WTC11 (cell line): ENCODE measurements around the gene AMPD1. TPM values are rescaled to one million over a fixed set of nuclear protein-coding genes. Genes with fewer than 3 reads are reported as not detected.

Experiments
- ATAC-seq: fragments of 200-7000 bp; cut with Tn5 transposase; 2 replicates; pipeline ENCODE4 v1.10.0; 2021; ENCODE audit warnings: mild to moderate bottlenecking, moderate library complexity
- CTCF ChIA-PET: fragments of 300-600 bp; sonication (Branson Sonifier 250); formaldehyde crosslinking; loops from one replicate; lab custom pipeline; 2021; ENCODE audit warnings: antibody characterized with exemption; lab: Charles Lee
- POLR2A ChIA-PET: fragments of 350-600 bp; sonication (Branson Sonifier 250); formaldehyde crosslinking; loops from one replicate; lab custom pipeline; 2021; ENCODE audit warnings: antibody characterized with exemption; lab: Charles Lee
- DNase-seq: peaks from one replicate; pipeline ENCODE4 v3.0.0; 2021; ENCODE audit warnings: low spot score
- H3K27ac Mint-ChIP-seq: 2 replicates; pipeline ENCODE4 v1.8.0; 2021; ENCODE audit warnings: mixed read lengths
- H3K27me3 Mint-ChIP-seq: 2 replicates; pipeline ENCODE4 v1.8.0; 2021; ENCODE audit warnings: low read depth, mild to moderate bottlenecking, moderate library complexity, mixed read lengths
- H3K36me3 Mint-ChIP-seq: 2 replicates; pipeline ENCODE4 v1.8.0; 2021; ENCODE audit warnings: mixed read lengths
- H3K4me1 Mint-ChIP-seq: 2 replicates; pipeline ENCODE4 v1.8.0; 2022; ENCODE audit warnings: mixed read lengths
- H3K4me3 Mint-ChIP-seq: 2 replicates; pipeline ENCODE4 v1.8.0; 2021; ENCODE audit warnings: mild to moderate bottlenecking, moderate library complexity, mixed read lengths
- H3K9me3 Mint-ChIP-seq: 2 replicates; pipeline ENCODE4 v1.8.0; 2021; ENCODE audit warnings: mixed read lengths
- CREM ChIP-seq: sonication (generic); formaldehyde crosslinking; IDR thresholded peaks from 2 replicates; pipeline ENCODE4 v1.8.1; 2022; ENCODE audit warnings: mild to moderate bottlenecking, missing genetic modification reagents, moderate library complexity
- GABPB1 ChIP-seq: sonication (generic); formaldehyde crosslinking; IDR thresholded peaks from 2 replicates; pipeline ENCODE4 v1.8.1; 2023; ENCODE audit warnings: mild to moderate bottlenecking, missing genetic modification reagents
- JUN ChIP-seq: sonication (generic); formaldehyde crosslinking; IDR thresholded peaks from 2 replicates; pipeline ENCODE4 v1.8.0; 2023; ENCODE audit warnings: mild to moderate bottlenecking, missing genetic modification reagents
- KAT7 ChIP-seq: sonication (generic); formaldehyde crosslinking; IDR thresholded peaks from 2 replicates; pipeline ENCODE4 v1.8.1; 2023; ENCODE audit warnings: missing genetic modification reagents, mild to moderate bottlenecking, borderline replicate concordance
- MLX ChIP-seq: sonication (generic); formaldehyde crosslinking; IDR thresholded peaks from 2 replicates; pipeline ENCODE4 v1.8.1; 2023; ENCODE audit warnings: mild to moderate bottlenecking, missing genetic modification reagents, moderate library complexity
- MYBL2 ChIP-seq: sonication (generic); formaldehyde crosslinking; IDR thresholded peaks from 2 replicates; pipeline ENCODE4 v1.8.1; 2023; ENCODE audit warnings: mild to moderate bottlenecking, moderate library complexity, missing genetic modification reagents
- NR1H2 ChIP-seq: sonication (generic); formaldehyde crosslinking; IDR thresholded peaks from 2 replicates; pipeline ENCODE4 v1.9.0; 2021; ENCODE audit warnings: mild to moderate bottlenecking, moderate library complexity, missing genetic modification reagents
- NR2C2 ChIP-seq: sonication (generic); formaldehyde crosslinking; IDR thresholded peaks from 2 replicates; pipeline ENCODE4 v1.8.0; 2022; ENCODE audit warnings: mild to moderate bottlenecking, missing genetic modification reagents
- RORB ChIP-seq: fragments of 250-450 bp; sonication (Bioruptor Pico); IDR thresholded peaks from 2 replicates; pipeline ENCODE4 v1.9.0; 2021; ENCODE audit warnings: mild to moderate bottlenecking
- SMAD4 ChIP-seq: sonication (generic); formaldehyde crosslinking; IDR thresholded peaks from 2 replicates; pipeline ENCODE4 v1.8.0; 2022; ENCODE audit warnings: mild to moderate bottlenecking, missing genetic modification reagents
- USF1 ChIP-seq: sonication (generic); formaldehyde crosslinking; IDR thresholded peaks from 2 replicates; pipeline ENCODE4 v1.8.0; 2022; ENCODE audit warnings: mild to moderate bottlenecking, missing genetic modification reagents
- ZNF396 ChIP-seq: fragments of 250-450 bp; sonication (Bioruptor Pico); IDR thresholded peaks from 2 replicates; pipeline ENCODE4 v1.8.0; 2021; ENCODE audit warnings: mild to moderate bottlenecking, moderate library complexity, borderline replicate concordance
- ZNF423 ChIP-seq: fragments of 250-450 bp; sonication (Bioruptor Pico); IDR thresholded peaks from 2 replicates; pipeline ENCODE4 v2.1.2; 2022; ENCODE audit warnings: mild to moderate bottlenecking, moderate library complexity
- ZNF512 ChIP-seq: sonication (generic); formaldehyde crosslinking; IDR thresholded peaks from 2 replicates; pipeline ENCODE4 v1.8.1; 2022; ENCODE audit warnings: missing genetic modification reagents, borderline replicate concordance
- ZSCAN18 ChIP-seq: fragments of 250-450 bp; sonication (Bioruptor Pico); IDR thresholded peaks from 2 replicates; pipeline ENCODE4 v2.1.2; 2022; ENCODE audit warnings: mild to moderate bottlenecking, moderate library complexity
- total RNA-seq: library from RNA; stranded (reverse); gene quantifications from 3 replicates; pipeline ENCODE4 v1.2.3, GENCODE V29; 2021
- TF ChIP-seq, protein P1 (sequence below): sonication (generic); formaldehyde crosslinking; IDR thresholded peaks from 2 replicates; pipeline ENCODE4 v1.8.1; 2023; ENCODE audit warnings: mild to moderate bottlenecking, missing genetic modification reagents, borderline replicate concordance
- TF ChIP-seq, protein P2 (sequence below): sonication (generic); formaldehyde crosslinking; IDR thresholded peaks from 2 replicates; pipeline ENCODE4 v1.8.1; 2022; ENCODE audit warnings: mild to moderate bottlenecking, moderate library complexity, missing genetic modification reagents
- TF ChIP-seq, protein P3 (sequence below): sonication (generic); formaldehyde crosslinking; IDR thresholded peaks from 2 replicates; pipeline ENCODE4 v1.8.1; 2022; ENCODE audit warnings: low read depth, mild to moderate bottlenecking, moderate library complexity, missing genetic modification reagents, borderline replicate concordance
- TF ChIP-seq, protein P4 (sequence below): sonication (generic); formaldehyde crosslinking; IDR thresholded peaks from 2 replicates; pipeline ENCODE4 v1.8.0; 2022; ENCODE audit warnings: mild to moderate bottlenecking, missing genetic modification reagents
- TF ChIP-seq, protein P5 (sequence below): sonication (generic); formaldehyde crosslinking; IDR thresholded peaks from 2 replicates; pipeline ENCODE4 v1.8.1; 2023; ENCODE audit warnings: mild to moderate bottlenecking, missing genetic modification reagents

The AMPD1 gene
- total RNA-seq, 1 experiment from 2014 or later: not detected

- TF ChIP-seq ZSCAN18 (CRISPR knock-in tag) (no peak), KAT7 (no peak), CREM (CRISPR knock-in tag) (no peak), RORB (CRISPR knock-in tag) (no peak), NR2C2 (CRISPR knock-in tag) (no peak)
- TF ChIP-seq, protein P1, sequence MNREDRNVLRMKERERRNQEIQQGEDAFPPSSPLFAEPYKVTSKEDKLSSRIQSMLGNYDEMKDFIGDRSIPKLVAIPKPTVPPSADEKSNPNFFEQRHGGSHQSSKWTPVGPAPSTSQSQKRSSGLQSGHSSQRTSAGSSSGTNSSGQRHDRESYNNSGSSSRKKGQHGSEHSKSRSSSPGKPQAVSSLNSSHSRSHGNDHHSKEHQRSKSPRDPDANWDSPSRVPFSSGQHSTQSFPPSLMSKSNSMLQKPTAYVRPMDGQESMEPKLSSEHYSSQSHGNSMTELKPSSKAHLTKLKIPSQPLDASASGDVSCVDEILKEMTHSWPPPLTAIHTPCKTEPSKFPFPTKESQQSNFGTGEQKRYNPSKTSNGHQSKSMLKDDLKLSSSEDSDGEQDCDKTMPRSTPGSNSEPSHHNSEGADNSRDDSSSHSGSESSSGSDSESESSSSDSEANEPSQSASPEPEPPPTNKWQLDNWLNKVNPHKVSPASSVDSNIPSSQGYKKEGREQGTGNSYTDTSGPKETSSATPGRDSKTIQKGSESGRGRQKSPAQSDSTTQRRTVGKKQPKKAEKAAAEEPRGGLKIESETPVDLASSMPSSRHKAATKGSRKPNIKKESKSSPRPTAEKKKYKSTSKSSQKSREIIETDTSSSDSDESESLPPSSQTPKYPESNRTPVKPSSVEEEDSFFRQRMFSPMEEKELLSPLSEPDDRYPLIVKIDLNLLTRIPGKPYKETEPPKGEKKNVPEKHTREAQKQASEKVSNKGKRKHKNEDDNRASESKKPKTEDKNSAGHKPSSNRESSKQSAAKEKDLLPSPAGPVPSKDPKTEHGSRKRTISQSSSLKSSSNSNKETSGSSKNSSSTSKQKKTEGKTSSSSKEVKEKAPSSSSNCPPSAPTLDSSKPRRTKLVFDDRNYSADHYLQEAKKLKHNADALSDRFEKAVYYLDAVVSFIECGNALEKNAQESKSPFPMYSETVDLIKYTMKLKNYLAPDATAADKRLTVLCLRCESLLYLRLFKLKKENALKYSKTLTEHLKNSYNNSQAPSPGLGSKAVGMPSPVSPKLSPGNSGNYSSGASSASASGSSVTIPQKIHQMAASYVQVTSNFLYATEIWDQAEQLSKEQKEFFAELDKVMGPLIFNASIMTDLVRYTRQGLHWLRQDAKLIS (CRISPR knock-in tag): no peak
Measured at GRCh38 chr1:114668373-114668772, 27.0 kb downstream of the AMPD1 start (continued).

DNA sequence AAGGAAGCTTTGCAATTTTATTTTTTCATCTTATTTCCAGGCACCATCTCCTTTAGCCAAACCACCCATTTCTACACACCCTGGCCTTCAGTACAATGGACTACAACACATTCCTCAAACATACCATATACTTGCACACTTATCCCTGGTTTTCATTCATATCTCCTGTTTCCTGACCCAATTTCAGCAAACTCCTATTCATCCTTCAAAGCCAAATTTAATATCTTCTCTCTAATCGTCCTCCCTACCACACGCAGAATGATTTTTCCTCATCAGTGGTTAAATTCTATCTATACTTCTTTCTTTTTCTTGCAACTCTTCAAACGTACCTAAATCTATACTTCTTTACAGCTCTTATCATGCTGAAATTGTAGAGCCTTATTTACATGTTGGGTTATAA is 28.4 kb downstream of the AMPD1 start:
- ChIA-PET POLR2A (no interaction called here), CTCF (no interaction called here)
- TF ChIP-seq MYBL2 (CRISPR knock-in tag): no peak
- no peak for ATAC-seq
- DNase-seq: no peak
- no peaks in the 10 kb centered on the region for H3K36me3 Mint-ChIP-seq
- no peak overlapping the region for H3K4me3 Mint-ChIP-seq
- H3K27me3 Mint-ChIP-seq: peaks cover 45% of the 10 kb centered on the region
- peaks cover 7% of the 10 kb centered on the region; the same call in 1 of the 2 replicates for H3K4me1 Mint-ChIP-seq
- no peak overlapping the region for H3K27ac Mint-ChIP-seq
- H3K9me3 Mint-ChIP-seq: no peaks in the 10 kb centered on the region

GRCh38 chr1:114660238-114660637 is 35.1 kb downstream of the AMPD1 start:
- ATAC-seq: no peak
- Mint-ChIP-seq H3K4me1 (no peaks in the 10 kb centered on the region), H3K27me3 (peaks cover 5% of the 10 kb centered on the region; the same call in 1 of the 2 replicates), H3K9me3 (no peaks in the 10 kb centered on the region), H3K27ac (no peak overlapping the region), H3K4me3 (no peak overlapping the region), H3K36me3 (no peaks in the 10 kb centered on the region)
- no peak for DNase-seq
- ChIA-PET POLR2A (no interaction called here), CTCF (interaction anchor here (1.3 kb wide), 1 partner anchor 9 kb away, joined by 3 read pairs; the partner anchor contains the start of gene DENND2C)
- TF ChIP-seq CREM (CRISPR knock-in tag): no peak
- TF ChIP-seq GABPB1 (CRISPR knock-in tag): no peak
- TF ChIP-seq USF1 (CRISPR knock-in tag): no peak
- TF ChIP-seq ZNF396 (CRISPR knock-in tag): no peak
- TF ChIP-seq NR1H2 (CRISPR knock-in tag): no peak
- TF ChIP-seq, protein P2, sequence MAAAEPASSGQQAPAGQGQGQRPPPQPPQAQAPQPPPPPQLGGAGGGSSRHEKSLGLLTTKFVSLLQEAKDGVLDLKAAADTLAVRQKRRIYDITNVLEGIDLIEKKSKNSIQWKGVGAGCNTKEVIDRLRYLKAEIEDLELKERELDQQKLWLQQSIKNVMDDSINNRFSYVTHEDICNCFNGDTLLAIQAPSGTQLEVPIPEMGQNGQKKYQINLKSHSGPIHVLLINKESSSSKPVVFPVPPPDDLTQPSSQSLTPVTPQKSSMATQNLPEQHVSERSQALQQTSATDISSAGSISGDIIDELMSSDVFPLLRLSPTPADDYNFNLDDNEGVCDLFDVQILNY (CRISPR knock-in tag): no peak
- no peak for TF ChIP-seq MLX (CRISPR knock-in tag)
- TF ChIP-seq, protein P3, sequence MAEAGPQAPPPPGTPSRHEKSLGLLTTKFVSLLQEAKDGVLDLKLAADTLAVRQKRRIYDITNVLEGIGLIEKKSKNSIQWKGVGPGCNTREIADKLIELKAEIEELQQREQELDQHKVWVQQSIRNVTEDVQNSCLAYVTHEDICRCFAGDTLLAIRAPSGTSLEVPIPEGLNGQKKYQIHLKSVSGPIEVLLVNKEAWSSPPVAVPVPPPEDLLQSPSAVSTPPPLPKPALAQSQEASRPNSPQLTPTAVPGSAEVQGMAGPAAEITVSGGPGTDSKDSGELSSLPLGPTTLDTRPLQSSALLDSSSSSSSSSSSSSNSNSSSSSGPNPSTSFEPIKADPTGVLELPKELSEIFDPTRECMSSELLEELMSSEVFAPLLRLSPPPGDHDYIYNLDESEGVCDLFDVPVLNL (CRISPR knock-in tag): no peak
- TF ChIP-seq ZNF512 (CRISPR knock-in tag): no peak
- TF ChIP-seq, protein P4, sequence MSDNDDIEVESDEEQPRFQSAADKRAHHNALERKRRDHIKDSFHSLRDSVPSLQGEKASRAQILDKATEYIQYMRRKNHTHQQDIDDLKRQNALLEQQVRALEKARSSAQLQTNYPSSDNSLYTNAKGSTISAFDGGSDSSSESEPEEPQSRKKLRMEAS (CRISPR knock-in tag): no peak
- TF ChIP-seq ZNF423 (CRISPR knock-in tag): no peak
- no peak for TF ChIP-seq NR2C2 (CRISPR knock-in tag)
- TF ChIP-seq JUN (CRISPR knock-in tag): no peak
- no peak for TF ChIP-seq SMAD4 (CRISPR knock-in tag)
- TF ChIP-seq, protein P5, sequence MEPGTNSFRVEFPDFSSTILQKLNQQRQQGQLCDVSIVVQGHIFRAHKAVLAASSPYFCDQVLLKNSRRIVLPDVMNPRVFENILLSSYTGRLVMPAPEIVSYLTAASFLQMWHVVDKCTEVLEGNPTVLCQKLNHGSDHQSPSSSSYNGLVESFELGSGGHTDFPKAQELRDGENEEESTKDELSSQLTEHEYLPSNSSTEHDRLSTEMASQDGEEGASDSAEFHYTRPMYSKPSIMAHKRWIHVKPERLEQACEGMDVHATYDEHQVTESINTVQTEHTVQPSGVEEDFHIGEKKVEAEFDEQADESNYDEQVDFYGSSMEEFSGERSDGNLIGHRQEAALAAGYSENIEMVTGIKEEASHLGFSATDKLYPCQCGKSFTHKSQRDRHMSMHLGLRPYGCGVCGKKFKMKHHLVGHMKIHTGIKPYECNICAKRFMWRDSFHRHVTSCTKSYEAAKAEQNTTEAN (CRISPR knock-in tag): no peak
